GM21367 (cell line): ENCODE measurements around the gene SYP.

Experiments
- ATAC-seq: cut with Tn5 transposase; IDR thresholded peaks from one replicate; pipeline ENCODE4 v1.9.1; 2021; ENCODE audit not compliant: unreplicated experiment

The SYP gene

GRCh38 chrX:49221868-49222267, 21.9 kb upstream of the SYP start:
- no peak for ATAC-seq

GRCh38 chrX:49220100-49220499, 20.1 kb upstream of the SYP start:
- no peak for ATAC-seq

- no peak for ATAC-seq
These were observed 15.1 kb upstream of the SYP start for GRCh38 chrX:49214996-49215526.

- ATAC-seq = no peak
These were observed 14.4 kb upstream of the SYP start for GRCh38 chrX:49214416-49214815.

- no peak for ATAC-seq
These were observed 12.9 kb upstream of the SYP start for GRCh38 chrX:49212861-49213260.

- ATAC-seq = no peak
These were observed 12.2 kb upstream of the SYP start for GRCh38 chrX:49212209-49212608.

- no peak for ATAC-seq
These were observed 11.1 kb upstream of the SYP start for GRCh38 chrX:49211074-49211473.

GRCh38 chrX:49210406-49210805, 10.4 kb upstream of the SYP start:
- no peak for ATAC-seq

GRCh38 chrX:49209434-49210251, 9.7 kb upstream of the SYP start:
- ATAC-seq = no peak

- no peak for ATAC-seq
These were observed 8.4 kb upstream of the SYP start for GRCh38 chrX:49208399-49208798.

- ATAC-seq = no peak
These were observed 6.5 kb upstream of the SYP start for GRCh38 chrX:49206543-49206942.

GRCh38 chrX:49205443-49205842, 5.5 kb upstream of the SYP start:
- no peak for ATAC-seq

GRCh38 chrX:49204709-49205108, 4.7 kb upstream of the SYP start:
- no peak for ATAC-seq

GRCh38 chrX:49204017-49204416, 4.0 kb upstream of the SYP start:
- no peak for ATAC-seq

- ATAC-seq = no peak
These were observed 3.5 kb upstream of the SYP start for GRCh38 chrX:49203536-49203935.

GRCh38 chrX:49202022-49202421, 2.0 kb upstream of the SYP start:
- ATAC-seq = no peak

GRCh38 chrX:49199315-49199595, 738 bp downstream of the SYP start:
- ATAC-seq = no peak

- no peak for ATAC-seq
These were observed 1.3 kb downstream of the SYP start for GRCh38 chrX:49198540-49199314.

GRCh38 chrX:49197543-49198087, 2.4 kb downstream of the SYP start:
- no peak for ATAC-seq

- no peak for ATAC-seq
These were observed 6.4 kb downstream of the SYP start for GRCh38 chrX:49193542-49193964.

- no peak for ATAC-seq
These were observed 7.2 kb downstream of the SYP start for GRCh38 chrX:49192722-49193328.

- ATAC-seq = no peak
These were observed 8.4 kb downstream of the SYP start for GRCh38 chrX:49191574-49192011.
